ENCODE data around the gene TCF3. TPM values are rescaled to one million over a fixed set of nuclear protein-coding genes. Genes with fewer than 3 reads are reported as not detected.

TCF3 gene
- total RNA-seq, 1 experiment from 2014 or later: 304 TPM

DNA sequence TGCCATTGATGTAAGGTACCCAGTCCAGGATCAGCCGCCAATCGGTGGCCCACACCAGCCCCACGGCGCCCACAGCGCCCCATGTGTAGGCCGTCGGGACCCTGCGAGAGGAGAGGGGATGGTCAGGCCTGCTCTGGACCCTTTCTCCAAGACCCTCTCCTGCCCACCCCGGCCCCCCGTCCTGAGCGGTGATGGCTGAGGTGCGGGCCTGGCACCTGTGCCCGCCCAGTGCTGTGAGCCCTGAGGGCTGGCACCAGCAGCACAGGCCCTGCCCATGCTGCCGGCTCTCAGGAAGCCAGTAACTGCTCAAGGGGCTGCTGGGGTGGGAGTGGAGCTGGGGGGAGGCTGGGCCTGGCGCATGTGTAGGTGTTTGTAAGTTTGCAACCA is 53.0 kb downstream of the TCF3 start:
- Mint-ChIP-seq H3K36me3 (ENCODE audit: insufficient read depth in 1 of 3, low read depth in 3 of 3) (peaks cover 17 to 44% (median 42%) of the 10 kb centered on the region in 3 experiments), H3K4me3 (no peak overlapping the region), H3K9me3 (no peaks in the 10 kb centered on the region), H3K4me1 (peaks cover 4 to 8% of the 10 kb centered on the region in 2 experiments; a peak in 3 of 4 replicates), H3K27ac (no peak overlapping the region), H3K27me3 (ENCODE audit: low read depth) (no peaks in the 10 kb centered on the region)
- no peak overlapping the region for H3K9ac ChIP-seq (ENCODE audit: extremely low read depth, insufficient read length, low read length)
- DNase-seq: no peak
- no peaks in the 10 kb centered on the region for H3K9me3 ChIP-seq (ENCODE audit: control insufficient read depth, low read depth, low read length)
- WGBS (ENCODE audit: extremely low coverage, insufficient read length, low lambda C conversion rate): no CpG with 5 or more reads among the region's 15 CpGs
- no peak overlapping the region for H2BK5ac ChIP-seq (ENCODE audit: insufficient read length, low read length)
- no peak overlapping the region for H3T11ph ChIP-seq (ENCODE audit: low read length)
- H2BK120ac ChIP-seq (ENCODE audit: low read depth, low read length, poor library complexity, severe bottlenecking): no peak overlapping the region
- H3K23ac ChIP-seq (ENCODE audit: insufficient read length, low read depth, low read length): no peak overlapping the region
- no peak overlapping the region for H2BK12ac ChIP-seq (ENCODE audit: insufficient read length, low read depth, low read length)
- no peak overlapping the region for H4K8ac ChIP-seq (replicated peaks; ENCODE audit: insufficient read length, low read depth, low read length)
- H3K4me2 ChIP-seq (ENCODE audit: insufficient read depth, insufficient read length, low read length): no peak overlapping the region
- TF ChIP-seq CTCF (conservative IDR thresholded peaks at IDR 0.05): no peak
- H3K79me1 ChIP-seq (ENCODE audit: insufficient read depth, low read depth, low read length, poor library complexity, severe bottlenecking): no peaks in the 10 kb centered on the region
- H3K4me1 ChIP-seq (ENCODE audit: insufficient read depth, low read length): no peaks in the 10 kb centered on the region
- H3K79me2 ChIP-seq (ENCODE audit: insufficient read depth, low read length): peaks cover 17% of the 10 kb centered on the region; the same call in 1 of the 2 replicates
- no peaks in the 10 kb centered on the region for H3K23me2 ChIP-seq (ENCODE audit: insufficient read length, low read depth, low read length, poor library complexity, severe bottlenecking)
- H3K27me3 ChIP-seq (ENCODE audit: insufficient read depth, low read length): no peaks in the 10 kb centered on the region
- no peak overlapping the region for H3K14ac ChIP-seq (ENCODE audit: insufficient read depth, low read length)
- H2BK15ac ChIP-seq (ENCODE audit: low read depth, low read length): no peak overlapping the region
- H4K5ac ChIP-seq (ENCODE audit: insufficient read length, low read depth, low read length): no peak overlapping the region
- H3K4ac ChIP-seq (ENCODE audit: low read depth, low read length): no peak overlapping the region
- no peak overlapping the region for H2AK5ac ChIP-seq (ENCODE audit: insufficient read length, low read length)
- H3K56ac ChIP-seq (ENCODE audit: insufficient read length, low read depth, low read length): no peak overlapping the region
- no peak overlapping the region for H3K27ac ChIP-seq (ENCODE audit: insufficient read length, low read depth, low read length)
- H3K18ac ChIP-seq (ENCODE audit: insufficient read length, low read depth, low read length): no peak overlapping the region
- no peak overlapping the region for H2AFZ ChIP-seq (ENCODE audit: low read length)
- H4K20me1 ChIP-seq (ENCODE audit: control insufficient read depth, insufficient read depth, insufficient read length): no peaks in the 10 kb centered on the region
- no peak overlapping the region for H2BK20ac ChIP-seq (ENCODE audit: low read depth, low read length, poor library complexity, severe bottlenecking)
- H4K91ac ChIP-seq (ENCODE audit: insufficient read length, low read depth, low read length): no peak overlapping the region

Measured in H9 (cell line).